ENCODE data around the gene FAM184A. TPM values are rescaled to one million over a fixed set of nuclear protein-coding genes. Genes with fewer than 3 reads are reported as not detected.
"Not testable (repeated sequence)": the region's sequence is repeated elsewhere in the genome, so short reads cannot be mapped to it uniquely, and the experiment has no call there.

FAM184A gene
- total RNA-seq, 1 experiment from 2014 or later = 0.79 TPM

GRCh38 chr6:119012521-119012920 is 65.9 kb downstream of the FAM184A start:
- DNase-seq (ENCODE audit: low read depth) = peak; percentile 9

GRCh38 chr6:119009266-119009665 is 69.2 kb downstream of the FAM184A start:
- DNase-seq (ENCODE audit: low read depth) = not testable (repeated sequence)

GRCh38 chr6:119006974-119007373 is 71.5 kb downstream of the FAM184A start:
- DNase-seq (ENCODE audit: low read depth) = no peak

GRCh38 chr6:119002069-119002468 is 76.4 kb downstream of the FAM184A start:
- DNase-seq (ENCODE audit: low read depth) = no peak

- no peak for DNase-seq (ENCODE audit: low read depth)
Observed at GRCh38 chr6:118999494-119000040, 78.9 kb downstream of the FAM184A start.

- DNase-seq (ENCODE audit: low read depth) = not testable (repeated sequence)
Observed at GRCh38 chr6:118997426-118997825, 81.0 kb downstream of the FAM184A start.

GRCh38 chr6:118996289-118996820 is 82.1 kb downstream of the FAM184A start:
- no peak for DNase-seq (ENCODE audit: low read depth)

- no peak for DNase-seq (ENCODE audit: low read depth)
Observed at GRCh38 chr6:118993803-118994251, 84.6 kb downstream of the FAM184A start.

GRCh38 chr6:118993358-118993757 is 85.1 kb downstream of the FAM184A start:
- DNase-seq (ENCODE audit: low read depth) = no peak

GRCh38 chr6:118992186-118992795 is 86.2 kb downstream of the FAM184A start:
- DNase-seq (ENCODE audit: low read depth) = no peak

GRCh38 chr6:118986312-118986711 is 92.2 kb downstream of the FAM184A start:
- DNase-seq (ENCODE audit: low read depth) = no peak

GRCh38 chr6:118985123-118985830 is 93.2 kb downstream of the FAM184A start:
- no peak for DNase-seq (ENCODE audit: low read depth)

- no peak for DNase-seq (ENCODE audit: low read depth)
Observed at GRCh38 chr6:118984342-118984741, 94.1 kb downstream of the FAM184A start.

GRCh38 chr6:118982575-118982911 is 95.9 kb downstream of the FAM184A start:
- DNase-seq (ENCODE audit: low read depth) = no peak

GRCh38 chr6:118981884-118982574 is 96.4 kb downstream of the FAM184A start:
- DNase-seq (ENCODE audit: low read depth) = no peak

GRCh38 chr6:118980063-118980462 is 98.4 kb downstream of the FAM184A start:
- DNase-seq (ENCODE audit: low read depth) = no peak

- no peak for DNase-seq (ENCODE audit: low read depth)
Observed at GRCh38 chr6:118974790-118975189, 103.7 kb downstream of the FAM184A start.

GRCh38 chr6:118971682-118972081 is 106.8 kb downstream of the FAM184A start:
- no peak for DNase-seq (ENCODE audit: low read depth)

- DNase-seq (ENCODE audit: low read depth) = no peak
Observed at GRCh38 chr6:118970866-118971265, 107.6 kb downstream of the FAM184A start.

GRCh38 chr6:118968416-118968815 is 110.0 kb downstream of the FAM184A start:
- DNase-seq (ENCODE audit: low read depth) = peak; percentile 20

GRCh38 chr6:118967239-118967638 is 111.2 kb downstream of the FAM184A start:
- no peak for DNase-seq (ENCODE audit: low read depth)

GRCh38 chr6:118965843-118966370 is 112.6 kb downstream of the FAM184A start:
- no peak for DNase-seq (ENCODE audit: low read depth)

All from M059J (cell line).